Measurements from ENCODE around the gene SNAPC2.

DNA sequence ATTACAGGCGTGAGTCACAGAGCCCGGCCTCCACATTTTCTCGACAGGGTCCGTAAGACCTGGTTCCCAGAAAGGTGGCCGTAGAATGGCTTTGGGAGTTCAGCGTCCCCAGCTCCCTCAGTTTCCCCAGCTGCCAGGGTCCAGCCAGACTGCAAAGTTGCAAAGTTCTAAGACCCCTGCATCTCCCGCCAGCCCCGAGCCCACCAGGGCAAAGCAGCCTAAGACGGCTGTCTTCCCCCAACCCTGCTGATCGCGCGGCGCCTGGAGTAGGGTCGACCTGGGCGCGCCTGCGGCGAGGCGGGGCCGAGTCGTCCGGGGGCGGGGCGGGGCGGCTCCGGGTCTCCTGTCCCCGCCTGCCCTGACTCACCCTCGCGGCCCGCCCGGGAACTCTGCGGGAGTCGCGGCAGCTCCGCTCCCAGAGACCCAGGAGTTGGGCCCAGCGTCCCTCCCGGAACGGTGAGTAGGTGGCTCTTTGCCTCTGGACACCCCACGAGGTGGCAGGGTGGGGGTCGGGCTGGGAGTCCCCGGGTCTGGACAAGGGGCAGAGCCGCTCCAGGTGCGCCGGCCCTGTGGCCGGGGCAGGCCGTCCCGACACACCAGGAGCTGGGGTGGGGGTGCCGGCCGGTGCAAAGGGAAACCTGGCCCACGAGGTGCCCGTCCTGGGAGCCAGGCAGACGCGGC lies 31.9 kb upstream of the SNAPC2 start, which contains the start of gene LRRC8E:
- TF ChIP-seq CTCF (IDR thresholded peaks at IDR 0.05) (no peak), POLR2AphosphoS5 (IDR thresholded peaks at IDR 0.05) (no peak), POLR2A (IDR thresholded peaks at IDR 0.05) (no peak)
